NCI-H1417 (cell line): ENCODE measurements around the gene SOX10.

Experiments used
- DNase-seq, 3 experiments: peaks; one replicate each; lab custom pipeline; 2025; lab: John Stamatoyannopoulos, UW

The SOX10 gene

GRCh38 chr22:38016182-38017151 is 32.1 kb upstream of the SOX10 start:
- no peak for DNase-seq

DNA sequence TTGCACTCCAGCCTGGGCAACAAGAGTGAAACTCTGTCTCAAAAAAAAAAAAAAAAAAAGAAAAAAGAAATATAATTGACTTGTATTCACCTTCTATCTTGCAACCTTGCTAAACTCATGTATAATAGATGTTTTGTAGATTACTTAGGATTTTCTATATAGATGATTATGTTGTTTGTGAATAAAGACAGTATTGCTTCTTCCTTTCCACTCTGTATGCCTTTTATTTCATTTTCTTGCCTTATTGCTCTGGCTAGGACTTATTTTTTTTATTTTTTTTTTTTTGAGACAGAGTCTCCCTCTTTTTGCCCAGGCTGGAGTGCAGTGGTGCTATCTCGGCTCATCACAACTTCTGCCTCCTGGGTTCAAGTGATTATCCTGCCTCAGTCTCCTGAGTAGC is 29.7 kb upstream of the SOX10 start:
- no peak for DNase-seq

DNA sequence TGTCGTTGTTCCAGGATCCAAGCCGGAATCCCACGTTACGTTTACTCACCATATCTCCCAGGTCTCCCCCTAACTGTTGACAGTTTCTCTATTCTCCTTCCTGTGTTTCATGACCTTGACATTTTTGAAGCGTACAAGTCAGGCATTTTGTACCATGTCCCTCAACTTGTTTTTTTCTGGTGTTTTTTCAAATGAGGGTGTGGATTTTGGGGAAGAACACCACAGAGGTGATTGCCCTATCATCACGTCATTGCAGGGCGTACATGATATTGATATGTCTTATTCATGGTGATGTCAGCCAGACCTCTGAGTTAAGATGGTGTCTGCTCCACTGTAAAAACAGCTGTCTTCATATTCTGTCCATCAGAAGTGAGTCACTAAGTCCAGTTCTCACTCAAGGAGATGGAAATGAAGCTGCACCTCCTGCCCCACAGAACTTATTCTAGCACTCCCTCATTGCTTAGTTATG is 28.3 kb upstream of the SOX10 start:
- DNase-seq = no peak

DNA sequence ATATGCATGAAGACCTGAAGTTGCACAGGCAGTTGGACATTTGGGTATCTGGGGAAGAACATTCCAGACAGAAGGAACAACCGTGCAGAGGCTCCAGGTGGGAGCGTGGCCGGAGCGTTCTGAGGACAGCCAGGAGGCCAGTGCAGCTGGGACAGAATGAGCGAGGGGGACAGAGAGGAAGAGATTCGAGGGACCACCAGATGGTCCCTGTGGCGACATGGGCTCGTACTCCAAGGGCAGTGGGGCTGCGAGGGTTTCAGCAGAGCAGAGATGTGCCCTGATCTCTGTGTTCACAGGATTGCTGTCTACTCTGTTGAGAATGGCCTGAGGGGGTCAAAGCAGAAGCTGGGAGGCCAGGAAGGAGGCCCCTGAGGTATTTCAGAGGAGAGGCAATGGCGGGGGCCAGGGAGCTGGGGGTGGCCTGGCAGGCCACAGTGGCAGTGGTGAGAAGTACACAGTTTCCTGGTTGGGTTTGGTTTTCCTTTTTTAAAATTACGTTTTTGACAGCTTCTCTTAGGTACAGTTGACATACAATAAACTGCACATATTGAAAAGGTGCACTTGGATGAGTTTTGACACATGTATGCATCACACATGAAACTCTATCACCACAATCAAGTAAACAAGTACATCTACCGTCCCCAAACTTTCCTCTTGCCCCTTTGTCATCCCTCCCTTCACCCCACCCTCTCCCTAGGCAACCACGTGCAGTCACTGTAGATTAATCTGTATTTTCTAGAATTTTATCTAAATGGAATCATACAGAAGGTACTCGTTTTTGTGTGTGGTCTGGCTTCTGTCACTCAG is 24.8 kb upstream of the SOX10 start:
- DNase-seq = no peak

- no peak for DNase-seq
Measured at GRCh38 chr22:38007330-38007902, 23.1 kb upstream of the SOX10 start.

GRCh38 chr22:38006906-38007305 is 22.6 kb upstream of the SOX10 start:
- DNase-seq = no peak

DNA sequence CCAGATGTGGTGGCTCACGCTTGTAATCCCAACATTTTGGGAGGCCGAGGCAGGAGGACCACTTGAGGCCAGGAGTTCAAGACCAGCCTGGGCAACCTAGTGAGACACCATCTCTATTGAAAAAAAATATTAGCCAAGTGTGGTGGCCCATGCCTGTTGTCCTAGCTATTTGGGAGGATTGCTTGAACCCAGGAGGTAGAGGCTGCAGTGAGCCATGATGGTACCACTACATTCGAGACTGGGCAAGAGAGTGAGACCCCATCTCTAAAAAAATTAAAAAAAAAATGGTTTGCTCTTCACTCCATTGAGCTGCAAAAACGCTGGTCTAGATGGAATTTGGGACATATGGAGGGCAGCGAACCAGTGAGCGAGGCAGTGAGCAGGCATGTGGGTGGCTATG is 21.6 kb upstream of the SOX10 start:
- no peak for DNase-seq

DNA sequence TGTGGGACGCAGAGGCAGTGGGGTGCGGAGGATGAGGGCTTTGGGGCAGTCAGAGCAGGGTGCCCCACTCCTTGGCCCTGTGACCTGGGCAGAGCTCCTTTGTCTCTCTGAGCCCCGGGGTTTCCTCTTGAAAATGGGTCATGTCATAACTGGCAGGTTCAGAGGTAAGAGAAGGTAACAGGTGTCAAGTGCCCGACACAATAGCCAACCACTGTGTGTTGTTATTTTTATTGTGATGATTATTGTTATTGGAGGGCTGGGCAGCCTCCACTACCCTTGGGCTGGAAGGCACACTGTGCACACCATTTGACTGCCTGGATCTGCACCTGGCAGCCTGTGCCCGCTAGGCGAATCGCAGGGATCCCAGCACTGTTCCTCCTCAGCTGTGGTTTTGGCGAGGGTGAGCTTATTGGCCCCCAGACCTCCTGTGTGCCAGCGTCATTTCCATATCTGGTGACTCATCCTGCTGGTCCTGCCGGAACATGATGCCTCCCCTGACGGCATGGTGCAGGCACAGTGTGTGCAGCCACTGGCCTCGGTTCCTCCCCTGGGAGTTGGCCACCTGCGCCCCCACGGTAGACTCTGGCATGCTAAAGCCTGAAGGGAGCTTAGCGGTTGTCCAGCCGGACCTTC is 15.4 kb upstream of the SOX10 start:
- DNase-seq = peak in 2 of 3 experiments; percentile 8 to 37

DNA sequence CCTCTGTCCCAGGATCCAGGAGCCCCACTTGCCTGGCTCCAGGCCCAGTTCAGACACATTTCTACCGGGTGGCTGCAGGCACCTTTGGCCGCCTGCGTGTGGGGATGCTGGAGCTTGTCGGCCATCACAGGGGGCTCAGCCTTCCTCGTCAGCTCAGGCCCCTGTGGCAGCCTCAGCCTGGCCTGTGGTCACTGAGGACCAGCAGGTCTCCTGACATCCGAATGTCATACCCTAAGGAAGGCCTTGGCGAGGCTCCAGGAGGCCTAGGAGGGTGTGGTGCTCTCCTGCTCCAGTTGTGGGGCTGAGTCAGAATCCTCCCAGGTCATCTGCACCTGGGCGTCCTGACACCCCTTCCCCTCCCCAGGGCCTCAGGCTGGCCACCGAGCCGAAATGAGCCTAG is 14.9 kb upstream of the SOX10 start:
- no peak for DNase-seq

DNA sequence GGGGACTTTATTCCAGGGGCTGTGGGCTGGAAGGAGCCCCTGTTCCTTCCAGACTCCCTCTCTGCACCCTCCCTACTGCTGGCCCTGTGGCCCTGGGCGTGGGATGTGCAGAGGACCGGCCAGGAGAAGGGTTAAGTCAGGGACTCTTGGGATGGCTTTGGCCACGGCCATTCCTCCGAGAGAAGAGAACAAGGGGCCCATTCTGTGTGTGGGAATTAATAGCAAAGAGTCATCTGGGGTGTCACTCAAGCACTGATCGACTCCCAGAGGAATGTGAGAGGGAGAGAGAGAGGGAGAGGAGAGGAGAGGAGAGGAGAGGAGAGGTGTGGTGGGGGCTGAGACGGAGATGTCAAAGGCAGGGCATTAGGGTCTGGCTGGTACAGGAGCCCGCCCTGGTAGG is 14.2 kb upstream of the SOX10 start:
- DNase-seq = no peak

DNA sequence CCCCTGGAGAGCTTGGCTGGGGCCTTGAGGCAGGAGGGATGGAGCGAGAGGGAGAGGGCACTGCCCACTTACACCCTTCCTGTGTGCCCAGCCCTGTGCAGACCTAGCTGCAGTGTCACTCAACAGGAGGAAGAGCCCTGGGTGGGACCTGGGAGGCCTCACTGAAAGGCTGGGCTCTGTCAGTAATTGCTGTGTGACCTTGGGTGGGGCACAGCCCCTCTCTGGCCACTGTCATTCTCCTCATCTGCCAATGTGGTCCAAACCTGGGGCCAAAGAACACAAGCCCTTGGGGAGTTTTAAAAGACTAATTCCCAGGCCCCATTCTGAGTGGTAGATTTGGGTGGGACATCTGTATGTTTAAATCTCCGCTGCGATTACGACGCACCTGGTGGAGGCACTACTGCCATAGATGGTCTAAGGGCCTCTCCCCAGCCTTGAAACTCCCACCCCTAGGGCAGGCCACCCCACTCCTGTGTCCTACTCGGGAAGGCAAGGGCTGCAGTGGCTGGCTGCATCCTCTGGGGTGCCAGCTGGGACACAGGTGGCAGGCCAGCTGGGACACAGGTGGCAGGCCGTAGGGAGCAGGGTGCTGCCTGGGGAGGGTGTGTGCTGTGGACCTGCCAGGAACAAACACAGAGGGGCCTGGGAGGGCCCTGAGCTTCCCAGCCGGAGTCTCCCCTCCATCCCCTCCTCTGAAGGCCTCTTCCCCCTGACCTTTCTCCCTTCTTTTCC is 12.3 kb upstream of the SOX10 start:
- DNase-seq = no peak

- DNase-seq = no peak
Measured at GRCh38 chr22:37996079-37996478, 11.7 kb upstream of the SOX10 start.

DNA sequence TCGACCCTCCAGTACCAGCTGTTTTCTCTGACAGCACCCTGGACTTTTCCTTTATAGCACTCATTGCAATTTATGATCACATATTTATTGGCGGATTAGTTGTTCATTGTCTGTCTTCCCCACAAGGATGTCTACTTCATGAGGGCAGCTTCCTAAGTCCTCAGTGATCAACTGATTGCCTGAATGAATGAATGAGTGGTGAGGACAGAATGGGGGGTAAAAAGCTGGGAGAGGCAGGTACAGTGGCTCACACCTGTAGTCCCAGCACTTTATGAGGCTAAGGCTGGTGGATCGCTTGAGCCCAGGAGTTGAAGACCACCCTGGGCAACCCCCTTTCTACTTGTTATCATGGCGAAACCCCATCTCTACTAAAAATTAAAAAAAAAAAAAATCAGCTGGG is 11.1 kb upstream of the SOX10 start:
- no peak for DNase-seq

DNA sequence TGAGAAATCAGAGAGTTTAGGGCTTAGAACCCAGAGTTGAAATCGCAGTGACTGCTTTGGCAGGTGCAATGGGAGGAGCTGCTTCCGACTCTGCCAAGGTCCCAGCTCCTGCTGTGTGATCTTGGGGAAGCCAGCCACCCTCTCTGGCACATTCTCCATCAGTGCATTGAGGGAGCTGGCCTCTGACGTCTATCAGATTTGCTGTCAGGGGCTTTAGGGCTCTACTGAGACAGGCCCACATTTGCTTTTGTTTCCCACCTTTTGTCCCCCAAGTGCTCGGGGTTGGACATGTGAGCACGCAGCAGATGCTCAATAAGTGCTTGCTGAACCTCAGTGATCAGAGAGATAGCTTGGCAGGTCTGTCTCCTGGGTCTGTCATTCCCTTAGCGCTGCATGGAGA is 10.6 kb upstream of the SOX10 start:
- no peak for DNase-seq

GRCh38 chr22:37994049-37994448 is 9.7 kb upstream of the SOX10 start:
- no peak for DNase-seq

DNA sequence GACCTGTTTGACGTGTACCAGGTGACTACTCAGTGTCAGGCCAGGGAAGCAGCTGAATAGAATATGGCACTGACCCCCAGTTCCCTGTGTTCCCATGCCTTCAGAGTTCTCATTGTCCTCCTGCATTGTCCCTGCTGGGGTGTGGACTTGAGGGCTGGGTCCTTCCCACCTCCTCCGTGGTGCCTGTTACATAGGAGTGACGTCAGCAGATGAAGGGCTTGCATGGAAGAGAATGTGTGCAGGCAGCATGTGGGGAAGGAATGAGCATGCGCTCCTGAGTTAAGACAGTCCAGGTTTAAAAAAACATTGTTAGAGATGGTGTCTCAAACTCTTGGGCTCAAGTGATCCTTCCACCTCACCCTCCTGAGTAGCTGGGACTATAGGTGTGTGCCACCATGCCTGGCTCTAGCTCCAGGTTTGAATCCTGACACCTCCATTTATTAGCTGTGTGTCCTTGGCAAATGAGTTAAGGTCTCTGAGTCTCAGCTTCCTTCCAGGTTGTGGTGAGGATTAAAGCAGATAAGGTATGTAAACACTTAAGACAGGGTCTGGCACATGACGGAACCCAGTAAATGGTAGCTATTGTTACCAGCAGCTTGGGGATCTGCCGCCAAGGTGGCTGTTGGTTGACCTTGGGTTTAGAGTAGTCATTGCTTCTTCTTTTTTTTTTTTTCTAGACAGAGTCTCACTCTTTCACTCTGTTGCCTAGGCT is 7.5 kb upstream of the SOX10 start:
- no peak for DNase-seq

- no peak for DNase-seq
Measured at GRCh38 chr22:37990862-37991261, 6.5 kb upstream of the SOX10 start.

DNA sequence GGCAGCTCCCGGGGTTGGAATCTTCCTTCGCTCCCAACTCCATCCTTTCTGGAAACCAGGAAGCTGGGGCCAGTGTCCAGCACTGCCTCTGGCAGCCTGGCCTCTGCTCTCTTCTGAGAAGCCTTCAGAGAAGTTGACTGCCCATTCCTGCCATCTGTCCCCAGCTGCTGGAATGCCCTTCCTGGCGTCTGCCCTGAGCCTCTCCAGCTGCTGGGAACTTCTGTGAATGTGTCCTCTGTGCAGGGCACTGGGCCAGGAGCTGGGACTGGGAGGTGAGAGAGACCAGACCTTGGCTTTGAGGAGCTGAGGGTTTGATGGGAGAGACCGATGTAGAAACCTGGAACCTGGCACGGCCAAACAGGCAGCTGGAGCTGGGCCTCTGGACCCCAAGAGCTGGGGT is 5.9 kb upstream of the SOX10 start:
- no peak for DNase-seq

DNA sequence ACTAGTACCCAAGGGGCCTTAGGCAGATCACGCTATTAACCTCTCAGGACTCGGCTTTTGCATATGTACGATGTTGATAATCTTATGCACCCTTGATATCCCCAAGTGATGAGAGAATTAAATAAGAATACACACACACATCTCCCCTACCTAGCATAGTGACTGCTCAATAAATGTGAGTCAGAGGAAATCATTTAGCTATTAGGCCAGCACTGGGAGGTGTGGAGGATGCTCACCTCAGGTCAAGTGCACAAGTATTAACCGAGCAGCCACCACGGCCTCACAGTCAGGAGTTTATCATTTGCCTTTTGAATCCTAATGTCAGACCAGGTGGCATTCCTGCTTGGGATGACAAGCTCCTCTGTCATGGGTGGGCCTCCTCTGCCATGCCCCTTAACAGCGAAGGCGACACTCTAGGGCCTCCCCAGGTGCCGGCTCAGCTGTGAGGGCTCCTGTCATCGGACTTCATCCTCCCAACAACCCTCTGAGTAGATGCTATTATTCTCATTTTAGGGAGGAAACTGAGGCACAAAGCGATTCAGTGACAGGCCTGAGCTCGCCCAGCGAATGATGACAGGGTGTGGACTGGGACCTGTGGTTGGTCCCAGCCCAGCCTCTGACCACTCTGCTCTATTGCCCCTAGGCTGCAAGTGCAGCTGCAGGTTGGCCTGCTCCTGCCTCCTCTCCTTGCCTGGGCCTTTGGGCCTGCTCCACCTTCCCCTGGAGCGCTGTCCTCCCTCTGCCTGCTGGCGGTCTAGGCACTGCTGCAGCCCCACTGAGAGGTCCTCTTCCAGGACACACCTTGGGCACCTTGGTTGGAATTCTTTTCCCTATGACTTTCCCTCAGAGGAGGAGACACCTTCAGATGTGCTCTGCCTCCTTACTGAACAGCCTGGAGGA is 5.0 kb upstream of the SOX10 start:
- DNase-seq = no peak

GRCh38 chr22:37986371-37986770 is 2.0 kb upstream of the SOX10 start:
- no peak for DNase-seq
